GM10847 (cell line): Measurements from ENCODE around the gene RAP1GAP2.

Experiments
- POLR2A ChIP-seq: IDR thresholded peaks from 2 replicates; pipeline ENCODE4 v1.6.1; 2011; ENCODE audit not compliant: insufficient read length; ENCODE audit errors: extremely low read depth

The RAP1GAP2 gene

DNA sequence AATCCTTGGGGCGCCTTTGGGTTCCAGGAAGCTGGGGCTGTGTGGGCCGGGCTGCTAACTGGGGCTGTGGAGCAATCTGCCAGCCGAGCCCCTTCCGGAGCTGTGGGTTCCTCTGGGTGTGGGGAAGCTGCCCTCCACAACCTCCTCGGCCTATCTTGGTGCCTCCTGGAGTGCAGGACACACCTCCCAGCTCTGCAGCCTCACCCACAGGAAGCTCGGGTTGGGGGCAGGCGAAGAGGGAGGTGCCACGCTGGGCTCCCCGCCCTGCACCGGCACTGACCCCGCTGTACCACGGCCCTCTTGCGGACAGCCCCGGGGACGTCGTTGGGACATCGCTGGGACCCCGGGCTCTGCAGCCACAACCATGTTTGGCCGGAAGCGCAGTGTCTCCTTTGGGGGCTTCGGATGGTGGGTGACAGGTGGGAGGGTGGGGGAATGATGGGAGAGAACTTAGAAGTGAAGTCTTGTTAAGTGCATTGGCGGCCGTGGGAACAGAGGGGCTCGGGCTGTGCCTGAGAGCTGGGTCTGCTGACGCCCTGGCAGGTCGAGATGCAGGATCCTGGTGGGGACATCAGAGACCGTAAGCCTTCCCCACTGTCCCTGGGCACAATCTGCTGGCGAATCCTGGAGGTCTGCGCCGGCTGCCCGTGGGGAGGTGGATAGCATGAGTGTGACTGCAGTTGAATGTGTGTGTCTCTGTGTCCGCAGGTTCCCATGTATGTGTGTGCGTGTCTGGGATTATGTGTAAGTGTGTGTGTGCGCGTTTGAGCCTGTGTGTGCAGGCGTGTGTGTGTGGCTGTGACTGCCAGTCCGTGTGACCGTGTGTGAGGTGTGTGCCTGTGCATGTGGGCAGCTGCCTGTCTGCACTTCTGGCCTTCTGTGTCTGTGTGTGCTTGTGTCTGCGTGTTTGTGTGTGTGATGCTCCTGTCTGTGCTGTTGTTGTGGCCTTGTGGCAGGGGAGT, at the start of gene RAP1GAP2:
TSS of gene RAP1GAP2 (plus strand) at position 275 of the 962 bp plus-strand sequence. CDS start at position 365, 90 bp downstream.
- TF ChIP-seq POLR2A: no peak

DNA sequence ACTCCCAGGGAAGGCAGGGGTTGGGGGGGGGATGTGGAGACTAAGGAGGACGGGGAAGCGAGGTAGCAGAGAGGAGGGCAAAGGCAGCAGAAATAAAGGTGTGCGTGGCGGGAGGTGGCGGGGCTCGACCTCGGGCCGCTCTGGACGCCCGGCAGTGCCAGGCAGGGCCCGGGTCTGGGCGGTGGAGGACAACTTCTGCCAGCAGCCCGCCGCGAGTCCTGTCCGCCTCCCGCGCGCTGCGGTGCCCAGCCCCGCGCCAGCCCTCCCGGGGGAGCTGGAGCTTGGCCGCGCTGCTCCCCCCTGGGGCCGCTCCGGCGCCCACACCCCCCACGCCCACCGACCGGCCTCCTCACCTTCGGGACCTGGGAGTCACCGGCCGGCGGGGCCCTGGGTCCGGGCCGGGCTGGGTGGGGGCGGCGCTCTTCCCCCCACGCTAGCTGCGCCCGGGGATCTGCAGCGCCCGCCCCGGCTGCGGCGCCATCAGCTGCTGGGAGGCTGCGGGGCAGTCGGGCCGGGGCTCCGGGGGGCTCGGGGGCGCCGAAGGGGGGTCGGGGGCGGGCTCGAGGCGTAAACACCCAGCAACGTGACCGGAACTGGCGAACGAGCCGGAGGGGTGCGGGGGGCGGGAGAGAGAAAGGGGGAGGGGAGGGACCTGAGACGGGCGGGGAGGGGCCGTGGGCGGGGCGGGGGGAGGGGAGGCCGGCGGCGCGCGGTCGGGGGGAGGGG, 47.0 kb upstream of the RAP1GAP2 start, which contains the start of gene CCDC92B:
TSS of gene CCDC92B (minus strand) at position 595 of the 726 bp plus-strand sequence. CDS start 14,507 bp downstream, outside the sequence.
- TF ChIP-seq POLR2A: no peak

DNA sequence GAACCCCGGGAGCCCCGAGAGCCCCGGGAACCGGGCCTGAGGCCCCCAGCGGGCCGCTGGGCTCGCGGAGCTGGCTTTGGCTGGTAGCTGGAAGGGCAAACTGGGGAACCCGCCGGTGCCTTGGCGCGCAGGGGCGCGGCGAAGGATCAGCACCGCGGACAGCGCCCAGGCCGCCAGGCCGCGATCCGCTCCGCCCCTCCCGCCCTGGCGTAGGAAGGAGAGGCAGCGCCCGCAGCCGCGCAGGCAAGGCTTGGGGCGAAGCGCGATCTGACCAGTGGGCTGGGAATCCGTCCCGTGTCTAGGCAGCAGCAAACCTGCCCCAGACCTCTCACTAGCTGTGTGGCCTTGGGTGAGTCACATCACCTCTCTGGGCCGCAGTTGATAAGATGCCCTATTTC, 46.5 kb upstream of the RAP1GAP2 start:
- TF ChIP-seq POLR2A: no peak

DNA sequence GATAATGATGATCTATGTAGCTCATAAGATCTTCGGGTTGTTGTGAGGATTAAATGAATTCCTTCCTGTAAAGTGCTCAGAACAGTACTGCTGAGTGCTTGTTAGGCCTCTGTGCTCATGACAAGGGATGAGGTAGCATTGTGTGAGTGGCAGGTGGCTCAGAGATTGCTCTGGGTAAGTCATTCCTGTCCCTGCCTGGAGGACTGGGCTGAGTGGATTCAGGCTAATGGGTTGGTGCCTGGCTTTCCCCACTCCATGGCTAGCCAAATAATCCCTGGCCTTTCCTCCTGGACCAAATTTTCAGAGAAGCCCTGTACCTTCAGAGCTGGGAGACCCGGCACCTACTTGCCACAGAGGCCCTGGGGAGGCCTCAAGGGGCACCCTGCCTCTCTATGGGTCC, 45.5 kb upstream of the RAP1GAP2 start:
- TF ChIP-seq POLR2A: no peak

DNA sequence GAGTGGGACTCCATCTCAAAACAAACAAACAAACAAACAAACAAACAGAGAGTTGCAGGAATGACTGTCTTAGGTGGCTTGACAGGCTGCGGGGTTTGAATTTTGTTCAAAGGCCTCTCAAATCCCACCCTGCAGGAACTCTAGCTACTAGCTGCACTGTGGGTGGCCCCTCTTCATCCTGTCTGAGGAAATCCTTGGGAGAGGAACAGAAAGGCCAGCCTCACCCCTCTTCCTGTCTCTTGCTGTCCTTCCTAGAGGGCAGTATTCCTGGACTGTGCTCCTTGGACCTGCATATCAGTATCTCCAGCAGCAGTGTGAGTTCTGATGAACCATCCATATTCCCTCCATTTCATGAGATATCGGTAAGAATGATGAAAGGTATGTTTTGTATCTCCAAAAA, 44.7 kb upstream of the RAP1GAP2 start:
- TF ChIP-seq POLR2A: no peak

DNA sequence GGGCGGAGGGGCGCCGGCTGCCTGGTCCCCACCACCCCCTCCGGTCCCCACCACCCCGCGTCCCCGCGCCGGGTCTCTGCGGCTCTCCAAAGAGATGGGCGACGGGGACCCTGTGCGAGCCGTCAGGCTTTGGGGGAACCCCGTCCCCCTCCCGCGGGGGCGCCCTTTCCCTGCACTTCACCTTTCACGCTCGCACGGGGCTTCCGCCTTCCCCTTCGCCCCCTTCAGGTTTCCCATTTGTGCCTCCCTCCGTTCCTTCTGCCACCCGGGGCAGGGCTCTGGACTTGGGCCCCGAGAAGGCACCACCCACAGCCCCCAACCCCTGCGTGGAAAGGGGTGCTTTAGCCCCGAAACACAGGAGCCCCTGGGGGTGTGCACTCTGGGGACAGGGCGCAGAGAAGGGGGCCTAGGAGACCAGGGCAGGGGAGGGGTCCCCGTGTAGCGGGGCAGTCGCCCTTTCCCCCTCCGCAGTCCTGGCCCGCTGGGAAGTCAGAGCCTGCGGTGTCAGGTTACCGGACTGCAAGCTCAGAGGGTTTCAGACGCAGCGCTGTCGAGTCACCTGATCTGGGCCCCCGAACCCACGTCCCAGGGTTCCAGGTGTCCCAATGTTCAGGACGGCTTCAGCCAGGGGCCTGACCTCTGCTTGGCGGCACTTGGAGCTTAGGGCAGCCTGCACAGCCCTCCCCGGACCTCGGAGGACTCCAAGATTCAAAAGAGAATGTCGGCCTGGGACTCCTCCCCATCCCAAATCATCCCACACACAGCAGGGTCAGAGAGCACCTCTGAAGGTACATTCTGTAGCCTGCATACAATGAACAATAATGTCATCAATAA, 40.1 kb upstream of the RAP1GAP2 start:
- no peak for TF ChIP-seq POLR2A

DNA sequence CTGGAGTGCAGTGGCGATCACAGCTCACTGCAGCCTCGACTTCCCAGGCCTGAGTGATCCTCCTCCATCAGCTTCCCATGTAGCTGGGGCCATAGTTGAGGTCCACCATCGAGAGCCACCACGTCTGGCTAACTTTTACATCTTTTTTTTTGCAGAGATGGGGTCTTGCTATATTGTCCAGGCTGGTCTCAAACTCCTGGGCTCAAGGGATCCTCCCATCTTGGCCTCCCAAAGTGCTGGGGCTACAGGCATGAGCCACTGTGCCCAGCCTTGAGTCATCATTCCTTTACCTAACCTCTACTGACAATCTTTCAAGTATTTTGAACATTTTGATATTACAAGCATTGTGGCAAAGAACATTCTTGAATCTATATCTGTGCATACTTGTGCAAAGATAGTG, 37.4 kb upstream of the RAP1GAP2 start:
- TF ChIP-seq POLR2A: no peak

DNA sequence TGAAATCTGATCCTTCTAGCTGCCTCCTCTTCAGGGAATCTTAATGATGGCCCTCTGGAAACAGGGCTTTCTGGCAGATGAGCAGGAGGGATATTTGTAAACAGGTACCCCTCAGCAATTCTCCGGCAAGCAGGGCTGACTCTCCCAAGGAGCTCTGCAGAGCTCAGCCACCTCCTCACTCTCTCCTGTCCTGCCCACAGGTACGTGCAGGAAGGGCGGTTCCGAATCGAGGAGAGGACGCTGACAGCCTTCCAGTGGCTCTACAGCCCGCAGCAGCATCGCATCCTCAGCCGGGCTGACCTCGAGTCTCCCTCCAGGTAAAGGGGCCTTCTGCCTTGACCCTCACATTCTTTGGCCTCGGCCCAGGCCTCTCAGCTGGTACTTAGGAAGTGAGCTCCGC, 26.1 kb upstream of the RAP1GAP2 start:
- TF ChIP-seq POLR2A: no peak

DNA sequence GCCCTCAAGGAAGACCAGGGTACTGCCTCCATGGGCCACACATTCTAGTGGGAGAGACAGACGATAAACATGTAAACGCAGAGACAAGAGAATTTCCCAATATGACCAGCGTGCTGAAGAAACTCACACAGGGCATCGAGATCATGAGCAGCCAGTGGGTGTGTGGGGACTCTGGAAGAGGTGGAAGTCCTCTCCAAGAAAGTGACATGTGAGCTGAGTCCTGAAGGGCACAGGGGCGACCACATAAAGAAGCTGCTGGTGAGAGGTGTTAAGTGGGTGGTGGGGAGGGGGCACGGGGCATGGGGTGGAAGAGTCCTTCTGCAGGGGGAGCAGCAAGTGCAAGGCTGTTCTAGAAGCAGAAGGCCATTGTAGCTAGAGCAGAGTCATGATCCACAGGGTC, 21.0 kb upstream of the RAP1GAP2 start:
- TF ChIP-seq POLR2A: no peak

DNA sequence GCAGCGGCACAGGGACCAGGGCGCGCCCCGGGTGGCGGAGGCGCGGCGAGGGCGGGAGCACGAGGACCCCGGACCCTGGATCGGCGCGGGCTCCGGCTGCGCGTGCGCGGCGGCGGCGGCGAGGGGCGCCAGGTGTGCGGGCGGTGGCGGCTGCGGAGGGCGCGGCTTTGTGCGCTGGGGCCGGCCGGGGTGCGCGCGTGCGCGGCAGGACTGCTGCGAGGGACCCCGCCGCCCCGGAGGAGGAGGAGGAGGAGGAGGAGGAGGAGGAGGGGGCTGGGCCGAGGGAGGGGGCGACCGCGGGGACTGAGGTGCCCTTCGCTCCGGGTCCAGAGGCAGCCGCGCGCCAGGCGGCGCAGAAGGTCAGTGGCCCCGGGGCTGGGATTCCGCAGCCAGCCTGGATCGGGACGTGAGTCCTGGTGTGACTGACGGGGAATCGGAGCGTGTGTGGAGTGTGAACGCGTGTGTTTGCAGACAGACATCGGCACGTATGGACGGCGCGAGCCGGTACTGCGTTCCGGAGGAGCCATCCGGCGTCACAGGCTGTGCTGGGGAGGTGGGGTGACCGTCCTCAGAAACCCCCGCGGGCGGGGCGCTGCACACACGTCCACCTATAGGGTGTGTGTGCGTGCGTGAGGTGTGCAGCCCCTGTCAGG, 19.5 kb upstream of the RAP1GAP2 start:
- no peak for TF ChIP-seq POLR2A

DNA sequence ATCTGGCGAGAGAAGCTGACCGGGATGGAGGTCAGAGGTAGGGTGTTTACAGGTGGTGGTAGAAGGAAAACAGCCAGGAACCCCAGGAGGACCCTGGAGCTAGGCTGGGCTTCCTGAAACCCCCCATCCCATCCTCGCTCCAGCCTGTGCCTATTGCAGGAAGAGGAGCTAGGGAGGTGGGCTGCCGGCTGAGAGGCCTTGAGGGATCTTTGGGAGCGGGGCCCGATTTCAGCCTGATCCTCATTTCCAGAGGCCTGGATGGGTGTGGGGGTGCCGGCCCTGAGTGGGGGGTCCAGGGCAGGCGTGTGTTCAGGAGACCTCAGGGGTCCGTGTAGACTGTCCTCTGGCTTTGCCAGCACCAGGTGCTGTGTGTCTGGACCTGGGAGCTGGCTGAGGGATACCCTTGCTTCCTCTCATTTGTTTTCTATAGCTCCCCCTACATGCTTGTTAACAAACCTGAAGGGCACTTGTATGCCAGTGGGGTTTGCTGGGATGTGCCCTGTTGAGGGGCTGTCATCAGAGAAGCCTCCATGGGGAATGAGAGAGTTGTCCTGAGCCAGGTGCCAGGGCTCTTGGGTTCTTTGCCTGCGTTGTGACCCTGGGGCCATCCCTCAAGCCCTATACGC, 18.9 kb upstream of the RAP1GAP2 start:
- TF ChIP-seq POLR2A: no peak

DNA sequence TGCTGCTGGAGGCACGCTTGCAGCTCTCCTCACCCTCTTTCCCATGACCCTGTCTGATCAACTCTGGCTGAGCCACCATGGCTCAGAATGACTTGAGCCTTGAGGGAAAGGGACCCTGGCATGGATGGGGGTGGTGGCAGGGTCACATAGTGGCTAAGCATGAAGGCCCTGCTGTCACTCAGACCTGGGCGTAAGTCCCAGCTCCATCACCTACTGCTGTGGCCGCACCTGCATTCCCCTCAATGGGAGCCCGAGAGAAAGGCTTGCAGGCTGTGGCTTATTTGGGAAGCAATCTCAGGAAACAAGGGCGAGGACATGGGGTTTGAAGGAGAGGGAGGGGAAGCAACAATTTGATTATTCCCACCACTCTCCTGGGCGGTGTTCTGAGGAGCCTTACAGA, 17.7 kb upstream of the RAP1GAP2 start:
- no peak for TF ChIP-seq POLR2A

DNA sequence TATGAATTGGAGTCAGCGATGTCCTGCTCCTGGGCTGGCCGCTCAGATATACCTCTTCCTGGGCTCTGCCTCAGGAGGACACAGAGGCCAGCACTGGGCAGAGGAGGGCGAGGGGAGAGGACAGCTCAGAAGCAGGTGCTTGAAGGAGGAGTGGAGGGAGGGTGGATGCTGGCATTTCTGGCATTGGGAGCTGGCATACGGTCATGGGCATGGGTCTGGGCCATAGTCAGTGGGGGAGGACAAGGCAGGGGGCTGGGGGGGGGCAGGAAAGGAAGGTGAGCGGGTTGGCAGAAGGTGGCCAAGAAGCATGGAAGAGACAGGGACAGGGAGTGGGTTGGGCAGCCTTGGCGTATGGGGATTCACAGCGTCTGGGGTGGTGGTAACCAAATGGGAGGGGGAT, 16.7 kb upstream of the RAP1GAP2 start:
- no peak for TF ChIP-seq POLR2A

DNA sequence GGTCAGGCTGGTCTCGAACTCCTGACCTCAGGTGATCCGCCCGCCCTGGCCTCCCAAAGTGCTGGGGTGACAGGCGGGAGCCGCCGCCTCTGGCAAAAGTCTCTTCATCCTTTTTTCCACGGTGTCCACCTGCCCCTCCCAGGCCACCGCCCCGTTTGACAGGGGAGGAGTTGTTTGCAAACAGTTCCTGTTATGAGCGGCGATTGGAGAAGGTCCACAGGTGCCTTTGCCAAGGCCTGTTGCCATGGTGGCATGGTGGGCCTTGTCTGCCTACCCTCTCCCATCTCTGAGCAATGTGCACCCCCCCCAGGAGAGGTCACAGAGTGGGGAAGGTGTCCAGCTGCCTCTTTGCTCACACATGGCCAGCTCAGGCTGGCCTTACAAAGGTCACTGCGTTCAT, 16.0 kb upstream of the RAP1GAP2 start:
- no peak for TF ChIP-seq POLR2A

DNA sequence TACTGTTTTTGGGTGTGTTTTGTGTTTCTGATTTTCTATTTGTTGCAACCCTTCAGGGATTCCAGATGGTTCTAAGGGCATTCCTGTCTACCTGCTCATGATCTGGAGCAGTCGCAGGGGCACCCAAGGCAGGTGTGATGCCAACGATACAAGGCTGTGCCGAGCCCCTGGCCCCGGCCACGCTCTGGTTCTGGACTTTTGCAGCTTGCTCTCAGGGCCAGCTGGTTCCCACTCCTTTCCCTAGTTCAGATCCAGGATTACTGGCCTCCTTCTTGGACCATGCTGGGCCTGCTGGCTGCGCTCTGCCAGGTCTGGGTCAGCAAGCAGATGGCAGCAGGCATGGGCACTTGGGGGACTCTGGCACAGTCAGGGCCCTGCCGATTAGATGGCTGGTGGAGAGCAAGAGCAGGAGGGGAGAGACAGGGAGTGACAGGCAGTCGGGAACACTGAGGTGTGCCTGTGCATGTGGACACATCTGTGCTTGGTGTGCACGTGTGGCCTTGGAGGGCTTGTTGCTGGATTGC, 15.2 kb upstream of the RAP1GAP2 start:
- TF ChIP-seq POLR2A: no peak

DNA sequence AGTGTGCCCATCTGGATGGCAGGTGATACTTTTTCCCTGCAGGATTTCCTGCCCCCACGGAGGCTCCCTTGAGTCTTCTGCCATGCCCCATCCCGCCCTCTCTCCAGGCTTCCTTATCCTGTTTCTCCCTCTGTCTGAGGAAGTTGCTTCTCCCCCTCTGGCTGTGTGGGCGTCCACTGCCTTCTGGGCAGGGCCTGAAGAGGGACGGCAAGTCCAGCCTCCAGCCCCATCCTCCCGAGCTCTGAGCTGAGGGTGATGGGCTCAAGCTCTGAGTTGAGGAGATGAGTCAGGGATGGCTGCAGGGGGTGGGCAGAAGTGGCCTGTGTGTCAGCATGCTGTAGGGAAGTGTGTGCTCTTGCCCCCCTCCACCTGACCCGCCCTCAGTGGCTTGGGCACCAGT, 14.2 kb upstream of the RAP1GAP2 start:
- no peak for TF ChIP-seq POLR2A
